NCI-H524 treated with DMSO at 0.1 percent for 48 hours (cell line): ENCODE measurements around the gene ARAP1.

Experiments used
- DNase-seq: peaks from one replicate; lab custom pipeline; 2025; lab: John Stamatoyannopoulos, UW

ARAP1 gene

DNA sequence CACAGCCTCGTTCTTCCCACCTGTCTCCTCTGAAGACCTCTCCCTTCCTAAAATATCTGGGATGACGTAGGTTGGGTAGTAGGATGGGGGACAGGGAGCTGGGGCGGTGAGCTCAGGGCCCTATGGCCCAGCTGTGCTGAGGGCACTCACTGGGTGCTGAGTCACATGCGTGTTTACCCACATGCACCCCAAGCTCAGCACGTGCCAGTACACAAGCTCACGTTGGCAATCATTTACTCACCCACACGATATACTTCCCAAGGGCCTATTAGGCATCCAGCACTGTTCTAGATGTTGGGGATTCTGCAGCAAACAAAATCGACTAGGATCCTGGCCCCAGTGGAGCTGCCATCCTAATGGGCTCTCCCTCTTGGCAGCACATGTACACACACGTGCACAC lies 28.7 kb downstream of the ARAP1 start:
- DNase-seq: no peak

GRCh38 chr11:72722050-72722748 lies 30.0 kb downstream of the ARAP1 start:
- DNase-seq: peak; percentile 81

DNA sequence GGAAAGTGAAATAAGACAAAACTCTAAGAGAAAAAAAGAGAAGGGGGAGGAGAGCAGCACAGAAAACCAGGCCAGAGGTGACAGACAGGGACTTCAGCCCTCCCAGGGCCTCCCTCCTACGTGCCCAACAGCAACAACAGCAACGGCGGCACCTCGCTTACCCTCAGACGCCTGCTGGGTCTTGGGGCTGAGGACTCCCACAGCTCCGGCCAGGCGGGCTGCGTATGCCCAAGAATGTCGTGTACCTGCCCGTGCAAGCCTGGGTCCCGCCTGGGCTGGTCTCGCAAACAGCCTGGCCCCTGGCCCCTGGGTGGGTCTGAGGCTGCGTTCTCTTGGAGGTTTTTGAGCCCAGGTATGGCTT lies 30.5 kb downstream of the ARAP1 start:
- no peak for DNase-seq

DNA sequence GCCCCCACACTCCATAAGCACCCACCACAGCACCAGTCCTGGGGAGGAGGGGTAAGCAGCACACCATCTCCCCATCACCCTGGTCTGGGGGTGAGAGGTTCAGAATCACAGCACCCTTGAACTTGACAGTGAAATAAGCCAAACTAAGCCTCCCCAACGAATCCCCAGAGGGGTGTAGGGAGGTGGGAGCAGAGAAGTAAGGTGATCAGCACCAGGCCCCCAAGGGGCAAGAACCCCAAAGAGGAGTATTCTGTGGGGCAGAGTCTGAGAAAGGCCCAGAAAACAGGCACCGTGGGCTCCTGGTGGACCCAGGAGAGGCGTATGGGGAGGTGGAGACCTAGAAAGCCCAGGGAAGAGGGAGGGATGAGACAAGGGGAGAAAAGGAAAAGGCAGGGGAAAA lies 30.9 kb downstream of the ARAP1 start:
- DNase-seq: no peak

- no peak for DNase-seq
Observed at GRCh38 chr11:72720784-72721183, 31.4 kb downstream of the ARAP1 start.

GRCh38 chr11:72720047-72720446 lies 32.2 kb downstream of the ARAP1 start:
- DNase-seq: no peak

DNA sequence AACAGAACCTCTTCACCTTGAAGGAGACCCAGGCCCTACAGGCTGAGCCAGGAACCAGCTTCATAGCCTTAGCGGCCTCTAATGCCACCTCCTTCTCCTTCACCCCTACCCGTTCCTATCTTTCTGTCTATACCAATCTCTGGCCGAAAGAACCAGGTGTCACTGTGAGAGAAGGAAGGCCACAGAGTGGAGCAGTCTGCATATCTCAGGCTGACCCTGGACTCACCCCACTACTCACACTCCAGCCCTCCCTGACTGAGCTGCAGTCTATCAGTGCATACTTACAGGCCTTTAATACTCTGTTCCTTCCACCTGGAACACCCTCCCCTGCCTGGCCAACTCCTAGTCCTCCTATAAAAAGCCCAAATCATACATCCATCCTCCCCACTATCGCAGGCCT lies 32.7 kb downstream of the ARAP1 start:
- DNase-seq: no peak

- DNase-seq: no peak
Observed at GRCh38 chr11:72719144-72719543, 33.1 kb downstream of the ARAP1 start.

DNA sequence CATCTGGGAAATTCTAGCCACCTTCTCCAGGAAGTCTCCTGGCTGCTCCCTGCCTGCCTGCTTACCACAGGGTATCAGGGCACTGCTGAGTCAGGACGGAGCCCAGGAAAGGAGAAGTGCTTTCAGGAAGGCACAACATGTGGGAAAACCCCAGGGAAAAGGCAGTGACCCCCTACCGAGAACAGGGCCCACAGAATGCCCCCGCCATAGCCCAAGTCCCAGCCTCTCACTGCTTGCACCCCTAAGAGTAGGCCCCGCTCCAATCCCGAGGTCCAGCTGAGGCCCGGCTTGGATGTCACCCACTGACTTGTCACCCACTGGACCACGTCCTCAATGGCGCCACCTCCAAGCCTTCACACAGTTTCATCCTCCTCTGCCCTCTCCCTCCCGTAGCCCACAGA lies 34.1 kb downstream of the ARAP1 start:
- no peak for DNase-seq

GRCh38 chr11:72716788-72717435 lies 35.3 kb downstream of the ARAP1 start:
- no peak for DNase-seq

- DNase-seq: no peak
Observed at GRCh38 chr11:72716290-72716689, 35.9 kb downstream of the ARAP1 start.

- no peak for DNase-seq
Observed at GRCh38 chr11:72712841-72713240, 39.4 kb downstream of the ARAP1 start.

- DNase-seq: no peak
Observed at GRCh38 chr11:72712168-72712751, 39.9 kb downstream of the ARAP1 start.

DNA sequence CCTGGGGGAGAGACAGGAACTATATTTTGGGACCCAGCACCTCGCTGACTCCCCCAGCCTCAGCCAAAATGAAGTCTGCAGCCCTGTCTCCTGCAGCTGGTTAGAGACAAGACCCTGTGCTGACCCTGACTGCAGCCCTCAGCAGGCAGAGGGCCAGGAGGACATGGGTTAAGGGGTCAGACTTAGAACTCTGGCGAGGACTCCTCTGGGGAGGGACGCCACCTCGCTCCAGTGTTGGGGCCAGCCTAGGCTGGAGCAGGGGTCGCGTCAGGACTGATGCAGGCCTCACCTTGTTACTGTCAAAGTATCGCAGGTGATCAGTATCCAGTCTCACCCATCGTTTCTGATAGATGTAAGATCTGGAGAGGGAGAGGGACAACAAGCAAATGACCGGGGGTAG lies 41.1 kb downstream of the ARAP1 start:
- DNase-seq: no peak

DNA sequence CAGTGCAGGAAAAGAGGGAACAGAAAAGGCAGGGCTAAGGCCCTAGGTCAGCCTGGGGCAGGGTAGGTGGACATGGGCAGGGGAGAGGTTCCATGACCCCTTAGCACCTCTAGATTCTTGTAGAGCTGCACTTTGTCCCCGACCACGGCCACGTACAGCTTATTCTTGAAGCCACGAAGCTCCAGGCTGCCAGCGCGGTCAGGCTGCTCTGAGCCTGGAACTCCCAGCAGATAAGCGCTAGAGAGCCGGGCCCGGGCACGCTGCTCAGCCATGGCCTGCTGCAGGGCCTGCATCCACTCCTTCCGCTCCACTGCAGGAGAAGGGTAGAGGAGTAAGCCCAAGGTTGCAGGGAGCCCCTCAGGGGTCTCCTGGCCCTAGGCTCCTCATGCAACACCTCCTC lies 41.9 kb downstream of the ARAP1 start:
- DNase-seq: no peak

- DNase-seq: no peak
Observed at GRCh38 chr11:72709478-72710238, 42.5 kb downstream of the ARAP1 start.

DNA sequence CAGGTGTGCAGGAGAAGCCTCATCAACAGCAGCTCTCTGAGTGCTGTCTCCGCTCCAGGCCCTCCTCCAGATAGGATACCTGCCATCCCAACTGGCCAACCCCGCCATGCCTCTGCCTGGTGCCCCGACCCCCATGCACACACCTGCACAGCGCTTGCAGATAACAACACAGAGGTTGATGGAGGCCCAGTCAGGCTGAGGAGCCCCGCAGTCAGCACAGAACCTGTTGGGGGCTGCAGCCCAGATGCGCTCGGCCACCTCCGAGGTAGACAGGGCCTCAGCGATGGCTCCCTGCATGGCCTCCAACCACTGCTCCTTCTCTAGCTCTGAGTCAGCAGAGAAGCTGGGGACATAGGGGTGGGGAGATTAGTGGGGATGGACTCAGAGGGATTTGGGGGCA lies 45.2 kb downstream of the ARAP1 start:
- DNase-seq: no peak

DNA sequence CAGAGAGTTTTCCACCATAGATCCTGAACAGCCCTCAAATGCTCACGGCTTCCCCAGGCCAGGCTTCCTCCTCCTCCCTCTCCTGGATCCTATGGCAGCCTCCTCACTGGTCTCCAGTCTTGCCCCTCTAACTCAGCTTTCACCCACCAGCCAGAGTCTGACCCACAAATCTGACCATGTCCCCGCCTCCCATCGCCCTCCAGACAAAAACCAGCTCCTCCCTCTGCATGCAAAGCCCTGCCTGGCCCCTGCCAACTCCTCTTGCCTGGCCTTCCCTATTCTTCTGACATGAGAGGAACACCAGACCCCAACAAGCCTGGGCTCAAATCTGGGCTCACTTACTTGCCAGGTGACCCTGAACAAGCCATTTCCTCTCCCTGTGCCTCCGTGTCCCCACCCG lies 45.6 kb downstream of the ARAP1 start:
- DNase-seq: no peak

- peak; percentile 26 for DNase-seq
Observed at GRCh38 chr11:72705442-72706365, 46.5 kb downstream of the ARAP1 start.

GRCh38 chr11:72704783-72705265 lies 47.4 kb downstream of the ARAP1 start:
- DNase-seq: no peak

DNA sequence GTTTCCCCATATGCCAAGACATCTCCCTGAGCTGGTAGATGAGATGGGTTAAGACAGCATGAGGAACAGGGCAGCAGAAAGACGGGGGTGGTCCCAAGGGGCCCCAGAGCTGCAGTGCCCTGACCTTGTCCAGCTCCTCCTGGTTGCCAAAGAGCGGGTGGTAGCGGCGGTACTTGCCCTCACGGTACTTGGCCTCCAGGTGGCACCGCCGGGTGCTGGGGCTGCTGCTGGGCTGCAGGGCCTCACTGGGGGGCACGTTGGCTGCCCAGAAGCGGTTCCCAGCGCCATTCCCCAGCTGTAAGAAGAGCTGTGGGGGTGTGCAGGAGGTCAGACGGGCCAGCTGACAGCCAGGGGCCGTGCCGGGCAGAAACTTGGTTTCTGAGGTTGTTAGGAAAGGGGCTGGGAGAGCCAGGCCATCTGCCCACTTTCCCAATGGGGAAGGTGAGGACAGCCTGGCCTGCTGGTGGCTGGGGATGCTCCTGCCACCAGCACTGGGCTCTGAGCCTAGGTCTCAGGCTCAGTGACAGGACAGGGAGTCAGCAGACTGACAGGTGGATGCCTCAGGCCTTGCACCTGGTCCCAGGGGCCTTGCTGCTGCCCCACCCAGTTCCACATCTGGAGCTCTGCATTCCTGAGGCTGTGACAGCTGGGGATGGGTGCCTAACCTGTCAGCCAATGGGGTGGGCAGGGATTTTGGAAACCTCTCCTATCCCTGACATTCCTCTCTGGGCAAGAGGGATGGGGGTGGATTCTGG lies 48.0 kb downstream of the ARAP1 start:
- DNase-seq: no peak
